NCI-H69 (cell line): ENCODE results near the gene FURIN.
"Not testable (repeated sequence)": the region's sequence is repeated elsewhere in the genome, so short reads cannot be mapped to it uniquely, and the experiment has no call there.

Experiments
- DNase-seq: peaks from one replicate; lab custom pipeline; 2025; lab: John Stamatoyannopoulos, UW

FURIN gene

DNA sequence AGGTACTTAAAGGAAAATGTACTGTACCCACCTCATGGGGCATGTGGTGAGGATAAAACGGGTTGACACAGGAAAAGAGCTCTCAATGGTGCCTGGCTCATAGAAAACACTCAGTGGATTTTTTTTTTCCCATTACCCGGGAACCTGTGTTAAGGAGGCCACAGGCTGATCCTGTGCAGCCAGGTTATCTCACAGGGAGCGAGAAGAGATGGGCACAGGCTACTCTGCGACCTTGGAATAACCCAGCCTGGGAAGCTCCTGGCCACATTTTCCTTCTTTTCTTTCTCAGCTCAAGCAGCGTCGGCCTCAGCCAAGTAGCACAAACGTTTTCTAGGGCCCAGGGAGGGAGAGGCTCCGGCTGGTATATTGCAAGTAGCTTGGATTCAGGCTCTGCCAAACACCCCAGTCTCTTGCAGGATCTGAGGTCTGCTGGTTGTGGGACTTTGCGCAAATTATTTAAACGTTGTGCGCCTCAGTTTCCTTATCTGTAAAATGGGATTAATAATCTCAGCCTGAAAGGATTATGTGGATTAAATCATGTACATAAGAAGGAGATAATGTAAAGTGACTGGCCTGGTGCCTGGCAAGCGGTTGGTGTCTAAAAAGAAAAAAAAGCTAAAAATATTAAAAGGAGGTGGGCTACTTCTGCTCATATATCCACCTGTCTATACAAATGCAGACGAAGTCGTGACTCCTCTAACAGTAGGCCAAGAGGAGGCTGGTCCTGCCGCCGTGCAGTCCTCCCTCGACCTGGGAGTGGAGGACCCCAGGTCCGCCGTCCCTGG, 2.2 kb downstream of the FURIN start:
- peak; percentile 36 for DNase-seq

DNA sequence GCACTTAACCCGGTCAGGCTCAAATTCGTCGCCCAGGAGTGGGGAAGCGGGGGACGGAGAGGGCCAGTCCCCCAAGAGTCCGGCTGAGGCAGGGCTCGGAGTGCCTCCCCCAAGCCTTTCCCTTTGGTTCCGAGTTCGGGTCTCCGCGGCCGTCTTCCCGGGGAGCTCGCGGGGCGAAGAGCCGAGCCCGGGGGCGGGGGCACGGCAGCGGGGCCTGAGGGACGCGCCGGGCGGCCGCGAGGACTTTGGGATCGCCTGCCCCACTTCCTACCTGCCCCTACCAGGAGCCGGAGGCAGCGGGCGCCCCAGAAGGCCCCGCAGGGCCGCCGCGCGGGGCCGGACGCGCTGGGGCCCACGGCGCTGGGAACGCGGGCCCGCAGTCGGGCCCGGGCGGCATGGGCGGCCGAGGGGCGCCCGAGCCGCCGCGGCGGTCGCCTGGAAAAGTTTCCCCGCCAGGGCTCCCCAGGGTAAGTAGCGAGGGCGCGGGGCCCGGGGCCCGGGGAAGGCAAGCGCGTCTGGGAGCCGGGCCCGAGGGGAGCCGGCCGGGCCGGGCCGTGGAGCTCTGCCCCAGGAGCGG, 2.8 kb downstream of the FURIN start:
- peak; percentile 57 for DNase-seq

DNA sequence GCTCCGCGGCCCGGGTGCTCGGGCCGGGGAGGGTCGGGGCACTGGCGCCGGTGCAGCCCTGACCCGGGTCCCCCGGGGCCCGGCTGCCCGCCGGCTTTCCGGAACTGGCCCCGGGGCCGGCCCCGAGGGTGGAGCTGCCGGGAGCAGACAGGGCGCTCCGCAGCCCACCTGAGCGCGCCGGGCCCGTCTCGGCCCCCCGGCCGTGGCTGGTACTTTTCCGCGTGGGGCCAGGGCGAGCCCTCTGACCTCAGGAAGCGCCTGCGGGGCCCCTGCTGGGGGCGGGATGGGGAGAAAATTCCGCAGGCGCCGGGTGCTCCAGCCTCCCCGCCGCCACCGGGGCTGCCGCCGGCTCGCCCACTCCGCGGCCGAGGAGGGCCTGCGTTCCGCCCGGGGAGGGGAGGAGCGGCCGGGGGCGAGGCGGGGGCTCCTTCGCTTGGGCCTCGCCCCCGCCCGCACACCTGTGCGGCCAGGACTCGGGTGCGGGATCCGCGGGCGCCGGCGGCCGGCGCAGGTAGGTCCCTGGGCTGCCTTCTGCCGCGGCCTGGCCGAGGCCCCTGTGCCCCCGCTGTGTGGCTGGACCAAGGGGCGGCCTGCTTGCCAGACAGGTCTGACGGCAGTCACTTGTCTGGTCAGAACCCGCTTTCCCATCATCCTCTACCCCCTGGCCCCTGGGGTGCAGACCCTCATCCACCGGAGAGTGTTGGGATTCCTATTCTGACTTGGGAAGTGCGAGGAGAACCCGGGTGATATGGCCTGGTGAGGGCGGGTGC, 3.5 kb downstream of the FURIN start:
- peak; percentile 41 for DNase-seq

DNA sequence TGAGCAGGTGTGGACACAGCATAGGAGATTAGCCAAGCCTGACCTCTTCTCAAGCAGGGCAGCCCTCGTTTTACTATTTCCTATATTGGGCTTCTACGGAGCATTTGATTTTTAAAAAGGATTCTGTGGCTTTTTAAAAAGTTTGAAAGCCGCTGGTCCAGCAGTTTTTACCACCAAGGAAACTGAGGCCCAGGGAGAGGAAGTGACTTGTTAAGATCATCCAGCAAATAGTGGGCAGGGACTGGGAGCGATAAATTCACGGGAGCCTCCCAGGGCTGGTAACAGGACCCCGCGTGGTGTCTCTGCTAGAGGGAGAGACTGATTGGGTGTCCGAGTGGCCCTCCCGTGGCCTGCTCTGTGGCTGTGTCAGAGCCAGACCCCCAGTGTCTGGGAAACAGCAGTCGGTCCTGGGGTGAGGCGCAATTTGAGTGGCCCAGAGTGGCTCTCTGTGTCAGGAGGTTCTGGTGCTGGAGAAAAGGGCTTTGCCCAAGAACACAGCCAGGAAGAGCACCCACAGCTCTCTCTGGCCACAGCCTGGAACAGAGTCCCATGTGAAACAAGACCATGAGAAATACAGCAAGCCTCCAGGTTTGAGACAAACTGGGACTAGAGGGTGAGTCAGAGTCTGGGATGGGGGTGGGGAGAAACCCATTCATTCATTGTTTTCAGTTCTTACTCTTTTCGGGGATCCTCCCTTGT, 4.2 kb downstream of the FURIN start:
- DNase-seq, result peak; percentile 5

DNA sequence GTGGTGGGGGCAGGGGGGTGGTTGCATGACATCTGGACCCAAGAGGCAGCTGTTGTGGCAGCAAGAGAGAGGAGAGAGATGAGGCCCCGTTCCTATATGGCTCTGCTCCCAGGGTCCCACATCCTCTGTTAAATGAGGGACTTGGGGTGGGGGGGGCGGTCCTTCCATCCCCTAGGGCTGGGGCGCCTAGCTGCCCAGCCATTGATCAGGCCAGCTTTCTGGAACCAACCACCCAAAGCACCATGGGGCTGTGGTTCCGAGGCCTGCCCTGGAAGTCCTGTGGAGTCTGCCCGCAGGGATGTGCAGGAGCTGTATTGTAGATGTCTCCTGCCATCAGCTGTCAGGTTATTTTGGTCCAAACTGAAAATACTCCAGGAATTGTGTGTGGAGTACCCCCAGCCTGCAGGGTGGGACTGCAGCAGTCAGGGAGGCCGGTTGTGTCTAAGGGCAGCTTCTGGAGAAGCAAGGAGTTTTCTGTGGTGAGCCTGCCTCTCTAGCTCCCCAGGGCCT, 5.2 kb downstream of the FURIN start:
- no peak for DNase-seq

DNA sequence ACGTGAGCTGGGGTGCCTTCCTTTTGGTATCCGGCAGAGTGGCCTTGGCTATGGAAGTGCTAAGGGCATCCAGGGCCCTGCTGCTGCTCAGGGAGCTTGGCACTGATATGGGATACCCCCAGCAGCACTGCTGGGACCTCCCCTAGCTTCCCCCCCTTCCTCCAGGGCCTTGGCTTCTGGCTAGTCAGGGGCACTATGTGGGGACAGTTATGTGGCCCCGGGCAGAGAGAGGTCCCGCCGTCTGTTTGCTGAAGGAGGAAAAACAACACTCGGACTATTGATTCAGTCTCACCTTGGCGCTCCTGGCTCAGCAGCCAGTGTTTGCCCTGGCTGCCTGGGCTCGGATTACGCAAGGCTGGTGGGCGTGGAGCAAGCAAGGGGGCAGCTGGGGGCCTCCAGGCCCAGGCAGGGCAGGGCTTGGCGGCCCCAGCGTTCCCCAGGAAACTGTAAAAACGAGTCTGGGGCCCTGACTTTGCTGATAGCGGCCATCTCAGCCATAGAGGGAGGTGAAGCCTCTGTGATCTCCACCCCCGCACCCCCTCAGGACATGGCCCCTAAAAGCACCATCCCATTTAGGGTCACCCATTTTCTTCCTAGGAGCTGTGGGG, 5.7 kb downstream of the FURIN start:
- peak; percentile 81 for DNase-seq

DNA sequence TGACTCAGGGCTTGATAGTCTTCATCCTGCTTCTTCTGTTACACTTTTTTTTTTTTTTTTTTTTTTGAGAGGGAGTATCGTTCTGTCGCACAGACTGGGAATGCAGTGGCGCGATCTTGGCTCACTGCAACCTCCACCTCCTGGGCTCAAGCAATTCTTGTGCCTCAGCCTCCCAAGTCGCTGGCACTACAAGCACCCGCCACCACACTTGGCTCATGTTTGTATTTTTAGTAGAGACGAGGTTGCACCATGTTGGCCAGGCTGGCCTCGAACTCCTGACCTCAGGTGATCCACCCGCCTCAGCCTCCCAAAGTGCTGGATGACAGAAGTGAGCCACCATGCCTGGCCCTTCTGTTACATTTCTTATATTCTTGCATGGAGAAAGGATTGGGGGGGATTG, 6.6 kb downstream of the FURIN start:
- DNase-seq, result not testable (repeated sequence)

DNA sequence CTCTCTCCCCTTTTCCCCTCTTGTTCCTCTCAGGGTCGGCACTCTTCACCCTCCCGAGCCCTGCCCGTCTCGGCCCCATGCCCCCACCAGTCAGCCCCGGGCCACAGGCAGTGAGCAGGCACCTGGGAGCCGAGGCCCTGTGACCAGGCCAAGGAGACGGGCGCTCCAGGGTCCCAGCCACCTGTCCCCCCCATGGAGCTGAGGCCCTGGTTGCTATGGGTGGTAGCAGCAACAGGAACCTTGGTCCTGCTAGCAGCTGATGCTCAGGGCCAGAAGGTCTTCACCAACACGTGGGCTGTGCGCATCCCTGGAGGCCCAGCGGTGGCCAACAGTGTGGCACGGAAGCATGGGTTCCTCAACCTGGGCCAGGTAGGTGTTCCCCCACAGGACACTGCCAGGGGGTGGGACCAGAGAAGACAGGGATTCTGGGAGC, 7.2 kb downstream of the FURIN start:
- DNase-seq, result no peak

DNA sequence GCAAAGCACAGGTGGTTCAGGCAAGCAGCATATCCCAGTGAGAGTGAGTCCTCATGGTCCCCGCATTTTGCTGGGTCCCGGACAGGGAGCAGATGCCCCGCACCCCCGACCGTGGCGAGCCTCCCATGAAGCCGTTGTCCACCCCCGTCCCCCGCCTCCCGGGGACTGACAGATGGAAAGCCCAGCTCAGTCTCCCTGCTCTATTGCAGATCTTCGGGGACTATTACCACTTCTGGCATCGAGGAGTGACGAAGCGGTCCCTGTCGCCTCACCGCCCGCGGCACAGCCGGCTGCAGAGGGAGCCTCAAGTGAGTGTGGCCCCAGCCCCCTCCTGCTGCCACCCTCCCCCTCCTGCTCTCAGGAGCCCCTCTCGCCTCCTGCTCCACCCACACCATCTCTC, 7.7 kb downstream of the FURIN start:
- no peak for DNase-seq

DNA sequence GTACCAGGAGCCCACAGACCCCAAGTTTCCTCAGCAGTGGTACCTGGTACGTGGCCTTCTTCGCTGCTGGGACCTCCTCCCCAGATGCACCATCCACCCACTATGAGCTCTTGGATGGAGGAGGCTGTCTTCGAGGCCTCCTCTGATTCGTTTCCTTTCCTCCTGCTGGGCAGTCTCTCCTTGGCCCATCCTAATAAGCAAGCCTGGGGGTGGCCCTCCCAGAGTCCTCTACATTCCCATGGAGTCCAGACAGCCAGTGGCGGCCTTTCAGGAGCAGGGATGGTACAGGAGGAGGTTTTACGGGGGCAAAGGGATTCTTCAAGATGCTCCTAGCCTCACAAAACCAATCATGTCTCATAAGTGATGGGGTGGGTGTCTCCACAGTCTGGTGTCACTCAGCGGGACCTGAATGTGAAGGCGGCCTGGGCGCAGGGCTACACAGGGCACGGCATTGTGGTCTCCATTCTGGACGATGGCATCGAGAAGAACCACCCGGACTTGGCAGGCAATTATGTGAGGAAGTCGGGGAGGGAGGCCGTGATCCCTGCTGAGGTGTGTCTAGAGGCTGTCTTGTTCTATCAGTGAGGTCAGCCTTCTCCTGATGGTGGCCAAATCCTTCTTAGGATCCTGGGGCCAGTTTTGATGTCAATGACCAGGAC, 8.3 kb downstream of the FURIN start:
- no peak for DNase-seq

DNA sequence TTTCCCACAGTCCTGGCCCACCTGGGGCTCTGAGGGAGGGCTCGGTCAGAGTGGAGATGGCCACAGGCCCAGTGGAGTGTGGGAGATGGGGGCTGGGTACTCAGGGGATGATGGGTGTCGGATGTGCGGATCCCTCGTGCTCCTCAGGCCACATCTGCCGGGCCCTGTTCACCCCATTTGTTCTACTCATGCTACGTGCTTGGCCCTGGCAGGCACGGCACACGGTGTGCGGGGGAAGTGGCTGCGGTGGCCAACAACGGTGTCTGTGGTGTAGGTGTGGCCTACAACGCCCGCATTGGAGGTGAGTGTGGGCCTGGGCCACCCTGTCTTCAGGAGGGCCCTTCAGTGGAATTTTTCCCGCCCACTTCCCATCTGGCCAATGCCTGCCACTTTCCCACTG, 8.9 kb downstream of the FURIN start:
- no peak for DNase-seq

DNA sequence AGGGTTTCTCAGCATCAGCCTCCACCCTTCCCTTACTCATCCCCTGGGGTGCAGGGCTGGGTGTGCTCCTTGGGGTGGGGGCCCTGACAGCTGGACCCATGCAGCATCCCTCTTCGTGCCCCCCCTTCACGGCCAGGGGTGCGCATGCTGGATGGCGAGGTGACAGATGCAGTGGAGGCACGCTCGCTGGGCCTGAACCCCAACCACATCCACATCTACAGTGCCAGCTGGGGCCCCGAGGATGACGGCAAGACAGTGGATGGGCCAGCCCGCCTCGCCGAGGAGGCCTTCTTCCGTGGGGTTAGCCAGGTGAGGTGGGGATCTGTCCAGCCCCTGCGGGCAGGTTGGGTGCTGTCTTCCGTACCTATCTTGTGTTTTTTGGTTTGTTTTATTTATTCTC, 9.6 kb downstream of the FURIN start:
- no peak for DNase-seq

DNA sequence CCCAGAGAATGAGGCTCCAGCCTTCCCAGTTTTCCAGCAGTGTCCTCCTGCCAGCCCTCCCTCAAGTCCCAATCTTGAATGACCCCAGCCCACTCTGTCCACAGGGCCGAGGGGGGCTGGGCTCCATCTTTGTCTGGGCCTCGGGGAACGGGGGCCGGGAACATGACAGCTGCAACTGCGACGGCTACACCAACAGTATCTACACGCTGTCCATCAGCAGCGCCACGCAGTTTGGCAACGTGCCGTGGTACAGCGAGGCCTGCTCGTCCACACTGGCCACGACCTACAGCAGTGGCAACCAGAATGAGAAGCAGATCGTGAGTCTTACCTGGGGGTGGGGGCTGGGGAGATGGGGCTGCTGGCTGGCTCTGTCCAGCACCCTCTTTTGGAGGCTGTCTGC, 10.3 kb downstream of the FURIN start:
- DNase-seq, result no peak

DNA sequence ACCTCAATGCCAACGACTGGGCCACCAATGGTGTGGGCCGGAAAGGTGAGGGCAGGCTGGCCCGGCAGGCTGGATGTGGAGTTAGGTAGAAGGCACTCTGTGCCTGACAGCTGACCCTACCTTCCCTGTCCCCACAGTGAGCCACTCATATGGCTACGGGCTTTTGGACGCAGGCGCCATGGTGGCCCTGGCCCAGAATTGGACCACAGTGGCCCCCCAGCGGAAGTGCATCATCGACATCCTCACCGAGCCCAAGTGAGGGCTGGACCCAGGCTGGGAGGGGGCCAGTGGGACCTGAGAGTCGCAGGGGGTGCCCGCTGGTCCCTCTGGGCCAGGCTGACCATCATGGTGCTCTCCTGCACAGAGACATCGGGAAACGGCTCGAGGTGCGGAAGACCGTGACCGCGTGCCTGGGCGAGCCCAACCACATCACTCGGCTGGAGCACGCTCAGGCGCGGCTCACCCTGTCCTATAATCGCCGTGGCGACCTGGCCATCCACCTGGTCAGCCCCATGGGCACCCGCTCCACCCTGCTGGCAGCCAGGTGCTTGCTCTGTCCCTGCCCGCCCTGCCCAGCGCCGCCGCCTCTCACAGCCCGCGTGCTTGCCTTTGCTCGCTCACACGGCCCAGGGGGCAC, 11.5 kb downstream of the FURIN start:
- DNase-seq, result no peak

DNA sequence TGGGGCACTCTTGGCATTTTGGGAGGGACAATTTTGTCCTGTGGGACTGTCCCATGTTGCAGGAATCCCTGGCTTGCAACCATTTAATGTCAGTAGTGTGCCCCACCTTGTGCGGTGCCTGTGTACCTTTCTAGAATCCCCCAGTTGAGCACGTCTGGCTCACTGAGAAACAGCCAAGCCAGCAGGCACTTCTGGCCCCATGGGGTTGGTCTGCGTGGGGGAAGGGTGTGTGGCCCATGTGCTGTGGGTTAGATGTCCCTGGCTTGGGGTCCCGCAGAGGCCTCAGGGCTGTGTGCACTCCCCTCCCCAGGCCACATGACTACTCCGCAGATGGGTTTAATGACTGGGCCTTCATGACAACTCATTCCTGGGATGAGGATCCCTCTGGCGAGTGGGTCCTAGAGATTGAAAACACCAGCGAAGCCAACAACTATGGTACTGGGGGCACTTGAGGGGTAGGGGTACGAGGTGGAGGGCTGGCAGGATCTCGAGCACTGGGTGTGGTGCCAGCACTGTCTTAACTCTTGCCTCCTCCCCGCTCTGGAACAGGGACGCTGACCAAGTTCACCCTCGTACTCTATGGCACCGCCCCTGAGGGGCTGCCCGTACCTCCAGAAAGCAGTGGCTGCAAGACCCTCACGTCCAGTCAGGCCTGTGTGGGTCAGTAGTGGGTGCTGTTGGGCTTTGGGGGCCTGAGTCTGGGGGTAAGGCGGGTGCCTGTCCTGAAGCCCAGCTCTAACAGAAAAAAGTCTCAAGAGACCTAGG, 12.2 kb downstream of the FURIN start:
- no peak for DNase-seq

DNA sequence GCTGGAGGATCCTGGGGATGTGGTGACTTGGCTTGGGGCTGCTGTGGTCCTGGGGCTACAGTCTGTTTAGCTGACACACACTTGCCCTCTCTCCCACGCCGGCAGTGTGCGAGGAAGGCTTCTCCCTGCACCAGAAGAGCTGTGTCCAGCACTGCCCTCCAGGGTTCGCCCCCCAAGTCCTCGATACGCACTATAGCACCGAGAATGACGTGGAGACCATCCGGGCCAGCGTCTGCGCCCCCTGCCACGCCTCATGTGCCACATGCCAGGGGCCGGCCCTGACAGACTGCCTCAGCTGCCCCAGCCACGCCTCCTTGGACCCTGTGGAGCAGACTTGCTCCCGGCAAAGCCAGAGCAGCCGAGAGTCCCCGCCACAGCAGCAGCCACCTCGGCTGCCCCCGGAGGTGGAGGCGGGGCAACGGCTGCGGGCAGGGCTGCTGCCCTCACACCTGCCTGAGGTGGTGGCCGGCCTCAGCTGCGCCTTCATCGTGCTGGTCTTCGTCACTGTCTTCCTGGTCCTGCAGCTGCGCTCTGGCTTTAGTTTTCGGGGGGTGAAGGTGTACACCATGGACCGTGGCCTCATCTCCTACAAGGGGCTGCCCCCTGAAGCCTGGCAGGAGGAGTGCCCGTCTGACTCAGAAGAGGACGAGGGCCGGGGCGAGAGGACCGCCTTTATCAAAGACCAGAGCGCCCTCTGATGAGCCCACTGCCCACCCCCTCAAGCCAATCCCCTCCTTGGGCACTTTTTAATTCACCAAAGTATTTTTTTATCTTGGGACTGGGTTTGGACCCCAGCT, 13.0 kb downstream of the FURIN start:
- no peak for DNase-seq

DNA sequence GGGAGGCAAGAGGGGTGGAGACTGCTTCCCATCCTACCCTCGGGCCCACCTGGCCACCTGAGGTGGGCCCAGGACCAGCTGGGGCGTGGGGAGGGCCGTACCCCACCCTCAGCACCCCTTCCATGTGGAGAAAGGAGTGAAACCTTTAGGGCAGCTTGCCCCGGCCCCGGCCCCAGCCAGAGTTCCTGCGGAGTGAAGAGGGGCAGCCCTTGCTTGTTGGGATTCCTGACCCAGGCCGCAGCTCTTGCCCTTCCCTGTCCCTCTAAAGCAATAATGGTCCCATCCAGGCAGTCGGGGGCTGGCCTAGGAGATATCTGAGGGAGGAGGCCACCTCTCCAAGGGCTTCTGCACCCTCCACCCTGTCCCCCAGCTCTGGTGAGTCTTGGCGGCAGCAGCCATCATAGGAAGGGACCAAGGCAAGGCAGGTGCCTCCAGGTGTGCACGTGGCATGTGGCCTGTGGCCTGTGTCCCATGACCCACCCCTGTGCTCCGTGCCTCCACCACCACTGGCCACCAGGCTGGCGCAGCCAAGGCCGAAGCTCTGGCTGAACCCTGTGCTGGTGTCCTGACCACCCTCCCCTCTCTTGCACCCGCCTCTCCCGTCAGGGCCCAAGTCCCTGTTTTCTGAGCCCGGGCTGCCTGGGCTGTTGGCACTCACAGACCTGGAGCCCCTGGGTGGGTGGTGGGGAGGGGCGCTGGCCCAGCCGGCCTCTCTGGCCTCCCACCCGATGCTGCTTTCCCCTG, 13.8 kb downstream of the FURIN start:
- DNase-seq, result no peak

DNA sequence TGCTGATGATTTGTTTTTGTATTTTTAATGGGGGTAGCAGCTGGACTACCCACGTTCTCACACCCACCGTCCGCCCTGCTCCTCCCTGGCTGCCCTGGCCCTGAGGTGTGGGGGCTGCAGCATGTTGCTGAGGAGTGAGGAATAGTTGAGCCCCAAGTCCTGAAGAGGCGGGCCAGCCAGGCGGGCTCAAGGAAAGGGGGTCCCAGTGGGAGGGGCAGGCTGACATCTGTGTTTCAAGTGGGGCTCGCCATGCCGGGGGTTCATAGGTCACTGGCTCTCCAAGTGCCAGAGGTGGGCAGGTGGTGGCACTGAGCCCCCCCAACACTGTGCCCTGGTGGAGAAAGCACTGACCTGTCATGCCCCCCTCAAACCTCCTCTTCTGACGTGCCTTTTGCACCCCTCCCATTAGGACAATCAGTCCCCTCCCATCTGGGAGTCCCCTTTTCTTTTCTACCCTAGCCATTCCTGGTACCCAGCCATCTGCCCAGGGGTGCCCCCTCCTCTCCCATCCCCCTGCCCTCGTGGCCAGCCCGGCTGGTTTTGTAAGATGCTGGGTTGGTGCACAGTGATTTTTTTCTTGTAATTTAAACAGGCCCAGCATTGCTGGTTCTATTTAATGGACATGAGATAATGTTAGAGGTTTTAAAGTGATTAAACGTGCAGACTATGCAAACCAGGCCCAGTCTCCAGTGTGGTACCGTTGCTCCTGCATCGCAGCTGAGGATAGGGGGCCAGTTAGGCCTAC, 14.6 kb downstream of the FURIN start:
- DNase-seq, result no peak
